ENCODE data around the gene CASD1. TPM values are rescaled to one million over a fixed set of nuclear protein-coding genes. Genes with fewer than 3 reads are reported as not detected.
A peak's percentile ranks its signal among the peaks of the same experiment; 100 is the strongest.

CASD1 gene
- total RNA-seq, 1 donor from 2014 or later: 59.0 TPM

GRCh38 chr7:94511718-94512117 lies 2.1 kb downstream of the CASD1 start:
- Histone ChIP-seq H3K9ac (ENCODE audit: low read depth in 1 of 3, low read length in 3 of 3) (no peak overlapping the region), H3K4me3 (ENCODE audit: low read length in 3 of 3) (no peak overlapping the region), H3K9me3 (ENCODE audit: control insufficient read depth in 3 of 3, low read length in 3 of 3) (no peaks in the 10 kb centered on the region), H3K27me3 (ENCODE audit: control insufficient read depth in 3 of 3, insufficient read depth in 3 of 3, low read length in 3 of 3) (no peaks in the 10 kb centered on the region), H3K27ac (ENCODE audit: low read depth, low read length) (no peak overlapping the region), H3K36me3 (ENCODE audit: control insufficient read depth in 3 of 3, insufficient read depth in 3 of 3, low read length in 3 of 3) (no peaks in the 10 kb centered on the region), H3K4me1 (ENCODE audit: control insufficient read depth in 3 of 3, insufficient read depth in 3 of 3, low read length in 3 of 3) (peaks cover 11 to 20% (median 18%) of the 10 kb centered on the region in 3 donors)

GRCh38 chr7:94512735-94513564 lies 3.3 kb downstream of the CASD1 start:
- Histone ChIP-seq H3K36me3 (ENCODE audit: control insufficient read depth in 3 of 3, insufficient read depth in 3 of 3, low read length in 3 of 3) (peaks cover 0 to 4% (median 0%) of the 10 kb centered on the region in 3 donors), H3K4me1 (ENCODE audit: control insufficient read depth in 3 of 3, insufficient read depth in 3 of 3, low read length in 3 of 3) (peaks cover 11 to 20% (median 18%) of the 10 kb centered on the region in 3 donors), H3K27ac (ENCODE audit: low read depth, low read length) (no peak overlapping the region), H3K9ac (ENCODE audit: low read depth in 1 of 3, low read length in 3 of 3) (no peak overlapping the region), H3K9me3 (ENCODE audit: control insufficient read depth in 3 of 3, low read length in 3 of 3) (no peaks in the 10 kb centered on the region), H3K27me3 (ENCODE audit: control insufficient read depth in 3 of 3, insufficient read depth in 3 of 3, low read length in 3 of 3) (no peaks in the 10 kb centered on the region), H3K4me3 (ENCODE audit: low read length in 3 of 3) (no peak overlapping the region)

DNA sequence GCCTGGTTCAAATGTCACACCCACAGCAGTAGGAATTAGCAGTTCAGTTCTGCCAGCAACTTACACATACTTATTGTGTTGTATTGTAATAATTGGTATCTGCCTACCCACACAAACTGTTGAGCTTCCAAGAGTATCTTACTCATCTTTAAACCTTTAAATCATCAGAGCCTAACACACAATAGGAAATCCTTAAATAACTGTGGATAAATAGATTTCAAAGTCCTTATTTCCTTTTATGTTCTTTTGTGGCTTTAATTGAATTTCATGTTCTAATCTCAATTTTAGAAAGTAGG lies 3.9 kb downstream of the CASD1 start:
- peaks cover 11 to 20% (median 18%) of the 10 kb centered on the region in 3 donors for H3K4me1 ChIP-seq (ENCODE audit: control insufficient read depth in 3 of 3, insufficient read depth in 3 of 3, low read length in 3 of 3)
- no peaks in the 10 kb centered on the region for H3K9me3 ChIP-seq (ENCODE audit: control insufficient read depth in 3 of 3, low read length in 3 of 3)
- peaks cover 0 to 5% (median 0%) of the 10 kb centered on the region in 3 donors for H3K36me3 ChIP-seq (ENCODE audit: control insufficient read depth in 3 of 3, insufficient read depth in 3 of 3, low read length in 3 of 3)
- H3K27me3 ChIP-seq (ENCODE audit: control insufficient read depth in 3 of 3, insufficient read depth in 3 of 3, low read length in 3 of 3): no peaks in the 10 kb centered on the region
- H3K4me3 ChIP-seq (ENCODE audit: low read length in 3 of 3): no peak overlapping the region
- no peak overlapping the region for H3K9ac ChIP-seq (ENCODE audit: low read depth in 1 of 3, low read length in 3 of 3)
- no peak overlapping the region for H3K27ac ChIP-seq (ENCODE audit: low read depth, low read length)

- Histone ChIP-seq H3K27ac (ENCODE audit: low read depth, low read length) (no peak overlapping the region), H3K4me3 (ENCODE audit: low read length in 3 of 3) (no peak overlapping the region)
Measured at GRCh38 chr7:94514140-94514889, 4.7 kb downstream of the CASD1 start.

DNA sequence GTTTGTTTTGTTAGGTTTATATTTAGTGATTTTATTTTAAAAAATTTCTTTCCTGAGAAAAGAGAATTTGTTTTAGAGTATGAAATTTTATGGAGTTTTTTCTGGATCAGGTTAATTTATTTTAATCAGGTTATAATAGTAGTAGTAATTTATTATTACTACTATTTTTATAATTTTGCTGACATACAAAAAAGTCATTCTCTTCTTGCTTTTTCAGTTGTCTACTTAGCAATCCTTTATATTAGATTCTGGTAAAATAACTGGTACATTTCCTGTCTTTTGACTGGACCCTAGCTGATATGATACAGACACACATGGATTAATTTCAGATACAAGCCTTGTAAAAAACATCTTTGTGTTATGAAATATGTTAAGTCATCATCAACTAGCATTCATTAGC lies 5.3 kb downstream of the CASD1 start:
- peaks cover 7 to 15% (median 15%) of the 10 kb centered on the region in 3 donors for H3K4me1 ChIP-seq (ENCODE audit: control insufficient read depth in 3 of 3, insufficient read depth in 3 of 3, low read length in 3 of 3)
- H3K9me3 ChIP-seq (ENCODE audit: control insufficient read depth in 3 of 3, low read length in 3 of 3): no peaks in the 10 kb centered on the region
- no peaks in the 10 kb centered on the region for H3K27me3 ChIP-seq (ENCODE audit: control insufficient read depth in 3 of 3, insufficient read depth in 3 of 3, low read length in 3 of 3)
- peaks cover 0 to 5% (median 0%) of the 10 kb centered on the region in 3 donors for H3K36me3 ChIP-seq (ENCODE audit: control insufficient read depth in 3 of 3, insufficient read depth in 3 of 3, low read length in 3 of 3)
- H3K9ac ChIP-seq (ENCODE audit: low read depth in 1 of 3, low read length in 3 of 3): no peak overlapping the region
- no peak overlapping the region for H3K4me3 ChIP-seq (ENCODE audit: low read length in 3 of 3)
- no peak overlapping the region for H3K27ac ChIP-seq (ENCODE audit: low read depth, low read length)

More at GRCh38 chr7:94514140-94514889, 4.7 kb downstream of the CASD1 start:
- H3K4me1 ChIP-seq (ENCODE audit: control insufficient read depth in 3 of 3, insufficient read depth in 3 of 3, low read length in 3 of 3): peaks cover 8 to 17% (median 16%) of the 10 kb centered on the region in 3 donors
- H3K9ac ChIP-seq (ENCODE audit: low read depth in 1 of 3, low read length in 3 of 3): peak overlapping the region in 1 of 3 donors; percentile 5
- no peaks in the 10 kb centered on the region for H3K27me3 ChIP-seq (ENCODE audit: control insufficient read depth in 3 of 3, insufficient read depth in 3 of 3, low read length in 3 of 3)
- H3K9me3 ChIP-seq (ENCODE audit: control insufficient read depth in 3 of 3, low read length in 3 of 3): no peaks in the 10 kb centered on the region
- peaks cover 0 to 5% (median 0%) of the 10 kb centered on the region in 3 donors for H3K36me3 ChIP-seq (ENCODE audit: control insufficient read depth in 3 of 3, insufficient read depth in 3 of 3, low read length in 3 of 3)

DNA sequence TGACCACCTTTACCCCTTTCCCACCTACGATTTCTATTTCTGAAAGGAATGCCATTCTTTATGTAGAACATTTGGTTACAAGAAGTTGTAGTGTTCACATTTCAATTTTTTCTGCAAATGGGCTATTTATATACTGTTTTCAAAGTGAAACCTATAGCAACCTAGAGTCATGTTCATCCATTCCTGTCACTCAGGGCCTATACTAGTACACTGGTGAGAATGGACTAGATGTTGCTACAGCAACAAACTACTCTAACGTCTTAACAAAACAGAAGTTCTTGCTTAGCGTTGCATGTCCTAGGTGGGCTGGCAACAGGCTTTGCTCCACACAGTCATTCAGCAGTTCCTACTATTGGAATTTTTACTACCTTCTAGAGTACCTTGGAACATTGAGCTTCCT lies 16.3 kb downstream of the CASD1 start:
- Histone ChIP-seq H3K36me3 (ENCODE audit: control insufficient read depth in 3 of 3, insufficient read depth in 3 of 3, low read length in 3 of 3) (peaks cover 3 to 9% (median 9%) of the 10 kb centered on the region in 3 donors), H3K4me3 (ENCODE audit: low read length in 3 of 3) (no peak overlapping the region), H3K4me1 (ENCODE audit: control insufficient read depth in 3 of 3, insufficient read depth in 3 of 3, low read length in 3 of 3) (no peaks in the 10 kb centered on the region), H3K27me3 (ENCODE audit: control insufficient read depth in 3 of 3, insufficient read depth in 3 of 3, low read length in 3 of 3) (no peaks in the 10 kb centered on the region), H3K9me3 (ENCODE audit: control insufficient read depth in 3 of 3, low read length in 3 of 3) (no peaks in the 10 kb centered on the region), H3K9ac (ENCODE audit: low read depth in 1 of 3, low read length in 3 of 3) (no peak overlapping the region), H3K27ac (ENCODE audit: low read depth, low read length) (no peak overlapping the region)

DNA sequence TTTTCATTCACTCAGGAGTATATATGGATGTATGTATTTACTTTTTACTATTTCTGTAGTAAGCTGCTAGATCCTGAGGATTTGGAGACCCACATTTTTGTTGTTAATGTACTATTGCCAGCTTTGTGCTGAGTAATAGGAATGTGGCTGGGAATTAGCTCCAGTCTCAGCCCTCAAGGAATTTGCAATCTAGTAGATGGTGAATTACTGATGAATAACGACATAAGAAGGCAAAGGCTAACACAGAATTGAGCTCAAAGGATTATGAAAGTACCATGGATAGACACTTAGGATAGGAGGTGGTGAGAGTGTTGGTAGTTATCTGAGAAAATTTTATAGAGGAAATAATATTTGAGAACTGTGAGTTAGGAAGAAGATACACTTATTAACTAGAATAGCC lies 19.9 kb downstream of the CASD1 start:
- H3K27me3 ChIP-seq (ENCODE audit: control insufficient read depth in 3 of 3, insufficient read depth in 3 of 3, low read length in 3 of 3): no peaks in the 10 kb centered on the region
- no peaks in the 10 kb centered on the region for H3K9me3 ChIP-seq (ENCODE audit: control insufficient read depth in 3 of 3, low read length in 3 of 3)
- no peak overlapping the region for H3K9ac ChIP-seq (ENCODE audit: low read depth in 1 of 3, low read length in 3 of 3)
- H3K36me3 ChIP-seq (ENCODE audit: control insufficient read depth in 3 of 3, insufficient read depth in 3 of 3, low read length in 3 of 3): peaks cover 3 to 12% (median 9%) of the 10 kb centered on the region in 3 donors
- H3K4me1 ChIP-seq (ENCODE audit: control insufficient read depth in 3 of 3, insufficient read depth in 3 of 3, low read length in 3 of 3): no peaks in the 10 kb centered on the region
- H3K27ac ChIP-seq (ENCODE audit: low read depth, low read length): no peak overlapping the region
- no peak overlapping the region for H3K4me3 ChIP-seq (ENCODE audit: low read length in 3 of 3)

DNA sequence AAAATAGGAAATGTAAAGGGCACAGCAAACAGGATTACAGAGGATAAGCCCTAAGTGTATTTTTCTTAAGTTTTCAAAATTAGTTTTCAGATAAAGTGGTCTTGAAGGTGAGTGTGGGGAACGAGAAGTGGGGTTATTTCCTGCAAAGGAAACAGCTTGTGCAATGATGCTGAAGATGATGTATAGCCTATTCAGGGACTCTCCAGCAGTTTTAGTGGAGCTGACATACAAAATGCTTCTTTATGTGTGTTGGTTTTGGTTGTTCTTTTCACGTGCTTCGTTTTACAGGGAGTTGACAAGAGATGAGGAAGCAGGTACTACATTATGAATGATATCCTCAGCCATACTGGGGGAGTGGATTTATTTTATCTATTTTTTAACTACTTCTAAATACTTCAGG lies 20.5 kb downstream of the CASD1 start:
- no peak overlapping the region for H3K9ac ChIP-seq (ENCODE audit: low read depth in 1 of 3, low read length in 3 of 3)
- no peaks in the 10 kb centered on the region for H3K9me3 ChIP-seq (ENCODE audit: control insufficient read depth in 3 of 3, low read length in 3 of 3)
- H3K4me3 ChIP-seq (ENCODE audit: low read length in 3 of 3): no peak overlapping the region
- no peaks in the 10 kb centered on the region for H3K27me3 ChIP-seq (ENCODE audit: control insufficient read depth in 3 of 3, insufficient read depth in 3 of 3, low read length in 3 of 3)
- H3K4me1 ChIP-seq (ENCODE audit: control insufficient read depth in 3 of 3, insufficient read depth in 3 of 3, low read length in 3 of 3): no peaks in the 10 kb centered on the region
- H3K27ac ChIP-seq (ENCODE audit: low read depth, low read length): no peak overlapping the region
- H3K36me3 ChIP-seq (ENCODE audit: control insufficient read depth in 3 of 3, insufficient read depth in 3 of 3, low read length in 3 of 3): peaks cover 3 to 13% (median 12%) of the 10 kb centered on the region in 3 donors

DNA sequence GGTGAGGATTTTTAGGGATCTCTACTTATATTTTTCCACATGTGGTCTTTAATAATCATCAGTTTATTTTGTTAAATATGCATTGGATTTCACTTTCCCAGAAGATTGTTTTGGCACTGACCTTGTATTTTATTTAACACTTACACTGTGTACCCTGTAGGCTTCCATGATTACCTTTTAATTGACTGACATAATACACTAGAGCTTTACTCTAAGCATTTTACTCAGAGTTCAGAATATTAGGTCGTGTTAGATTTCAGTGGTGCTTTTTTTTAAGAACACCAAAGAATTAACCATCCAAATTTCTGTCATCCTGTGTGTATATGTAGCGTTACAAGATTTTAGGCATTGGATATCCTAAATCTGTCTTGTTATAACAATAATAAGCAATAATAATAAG lies 23.1 kb downstream of the CASD1 start:
- Histone ChIP-seq H3K4me3 (ENCODE audit: low read length in 3 of 3) (no peak overlapping the region), H3K9me3 (ENCODE audit: control insufficient read depth in 3 of 3, low read length in 3 of 3) (no peaks in the 10 kb centered on the region), H3K9ac (ENCODE audit: low read depth in 1 of 3, low read length in 3 of 3) (no peak overlapping the region), H3K27ac (ENCODE audit: low read depth, low read length) (no peak overlapping the region), H3K4me1 (ENCODE audit: control insufficient read depth in 3 of 3, insufficient read depth in 3 of 3, low read length in 3 of 3) (no peaks in the 10 kb centered on the region), H3K27me3 (ENCODE audit: control insufficient read depth in 3 of 3, insufficient read depth in 3 of 3, low read length in 3 of 3) (no peaks in the 10 kb centered on the region), H3K36me3 (ENCODE audit: control insufficient read depth in 3 of 3, insufficient read depth in 3 of 3, low read length in 3 of 3) (peaks cover 3 to 17% (median 16%) of the 10 kb centered on the region in 3 donors)

DNA sequence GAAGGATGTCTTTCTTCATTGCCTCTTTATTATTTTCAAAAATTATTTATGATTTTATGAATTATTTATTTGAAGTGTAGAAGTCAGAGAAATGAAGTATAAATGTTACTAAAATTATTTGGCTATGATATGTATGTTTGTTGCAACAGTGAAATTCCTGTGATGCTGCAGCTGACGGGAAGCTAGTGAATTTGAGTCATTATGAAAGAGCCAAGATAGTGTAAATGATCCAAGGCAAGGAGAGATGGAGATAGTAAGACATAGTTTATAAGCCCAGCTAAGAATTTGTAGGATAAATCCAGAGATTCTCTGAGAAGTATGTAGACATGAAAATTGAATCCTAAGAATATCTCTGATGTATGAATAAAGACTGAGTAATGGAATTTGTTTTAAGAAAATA lies 30.8 kb downstream of the CASD1 start:
- peaks cover 0 to 10% (median 9%) of the 10 kb centered on the region in 3 donors for H3K36me3 ChIP-seq (ENCODE audit: control insufficient read depth in 3 of 3, insufficient read depth in 3 of 3, low read length in 3 of 3)
- H3K9me3 ChIP-seq (ENCODE audit: control insufficient read depth in 3 of 3, low read length in 3 of 3): no peaks in the 10 kb centered on the region
- no peak overlapping the region for H3K9ac ChIP-seq (ENCODE audit: low read depth in 1 of 3, low read length in 3 of 3)

More for the DNA sequence above, 30.8 kb downstream of the CASD1 start:
- Histone ChIP-seq H3K27ac (ENCODE audit: low read depth, low read length) (no peak overlapping the region), H3K4me3 (ENCODE audit: low read length in 3 of 3) (no peak overlapping the region), H3K4me1 (ENCODE audit: control insufficient read depth in 3 of 3, insufficient read depth in 3 of 3, low read length in 3 of 3) (no peaks in the 10 kb centered on the region), H3K27me3 (ENCODE audit: control insufficient read depth in 3 of 3, insufficient read depth in 3 of 3, low read length in 3 of 3) (no peaks in the 10 kb centered on the region)
